Adrenal gland (tissue), 12 donors: Measurements from ENCODE around the gene MUSTN1. TPM values are rescaled to one million over a fixed set of nuclear protein-coding genes. Genes with fewer than 3 reads are reported as not detected.

Source experiments
- DNase-seq, 7 donors: peaks; one replicate each; pipeline ENCODE4 v3.0.0-alpha.2; 2019 to 2020
- H3K27ac ChIP-seq, 5 donors: fragments of 200-600 bp; sonication (generic) in 4 of 5; 1 replicate in 3 of 5; 2 replicates in 2 of 5; pipeline versions ENCODE4 v1.5.1 to v1.8.0; 2016 to 2020; ENCODE audit warnings: mild to moderate bottlenecking in 1 of 5
- H3K27me3 ChIP-seq: fragments of 200-600 bp; 2 replicates; pipeline ENCODE4 v1.8.0; 2021
- H3K36me3 ChIP-seq, 2 donors: fragments of 200-600 bp; replicated peaks in 1 of 2; 1 replicate in 1 of 2; 2 replicates in 1 of 2; pipeline versions ENCODE4 v1.5.1 to v1.8.0; 2018 to 2022
- H3K4me1 ChIP-seq, 2 donors: fragments of 200-600 bp; replicated peaks in 1 of 2; 1 replicate in 1 of 2; 2 replicates in 1 of 2; pipeline versions ENCODE4 v1.5.1 to v1.8.0; 2018 to 2021
- H3K4me3 ChIP-seq, 4 donors: fragments of 200-600 bp; sonication (generic) in 3 of 4; one replicate each; pipeline ENCODE4 v1.5.1; 2016 to 2018
- H3K9me3 ChIP-seq, 3 donors: fragments of 200-600 bp; sonication (generic) in 1 of 3; replicated peaks in 1 of 3; 1 replicate in 2 of 3; 2 replicates in 1 of 3; pipeline versions ENCODE4 v1.5.1 to v1.8.0; 2016 to 2021
- POLR2A ChIP-seq, 2 donors: fragments of 450-650 bp; IDR thresholded peaks; one replicate each; pipeline ENCODE4 v1.6.1; 2017; ENCODE audit warnings: antibody characterized with exemption in 2 of 2, mild to moderate bottlenecking in 2 of 2, moderate library complexity in 1 of 2
- WGBS, 4 donors: extraction: QIAGEN DNeasy Blood & Tissue Kit in 2 of 4; methylation state at CpG; one replicate each; pipeline versions ENCODE4 v1.1.5 to v1.1.7; 2013 to 2017; 5-methylcytosine and 5-hydroxymethylcytosine counted together
- intact Hi-C, 2 donors: fragments of 100-400 bp; cut with DNase I; formaldehyde crosslinking; loops; one replicate each; pipeline versions ENCODE4 v1.14.1 to v1.15.0; 2022 to 2023
- polyA plus RNA-seq, 3 donors: library from polyadenylated mRNA; stranded (reverse); fragments of 200-250 nt in 2 of 3; fragments of 350-450 nt in 1 of 3; fragmentation: Illumina TruSeq in 1 of 3; extraction: RNeasy Lipid Tissue Mini Kit (QIAGEN cat#74804) in 1 of 3; gene quantifications; one replicate each; pipeline ENCODE4 v1.2.3, GENCODE V29; 2013 to 2014
- total RNA-seq, 9 donors: library from RNA; depleted of rRNA in 4 of 9; stranded (reverse); fragments of >200 nt in 4 of 9; fragments of 120-200 nt in 1 of 9; fragmentation: NEBNext Ultra II Directional in 1 of 9; extraction: Animal tissue kit (Norgen Biotek cat#: 25700) in 1 of 9; gene quantifications; one replicate each; pipeline versions ENCODE4 v1.1.0 to v1.2.4, GENCODE V29; 2013 to 2023
- TF ChIP-seq, protein P1 (sequence below), 6 experiments: fragments of 450-650 bp in 4 of 6; fragments of 200-600 bp in 2 of 6; sonication (generic) in 1 of 6; IDR thresholded peaks; 1 replicate in 5 of 6; 2 replicates in 1 of 6; pipeline versions ENCODE4 v1.5.1 to v1.8.0; 2016 to 2021; ENCODE audit warnings: antibody characterized with exemption in 6 of 6, mild to moderate bottlenecking in 2 of 6, moderate library complexity in 1 of 6
- donor health status: healthy with polysubstance abuse.
- donor health status: Bipolar disorder and iron deficiency.
- donor health status: DM: yes; HTN: yes; CAD: no.
- donor health status: DM: no; HTN: no; CAD: no.
- donor health status: DM: no; HTN: no; CAD: no.
- donor health status: DM: yes; HTN: yes; CAD: no.

MUSTN1 gene
- total and polyA plus RNA-seq, 12 donors = 0.50 to 128 (median 2.2) TPM; not detected in 4

GRCh38 chr3:52849656-52850055, 14.8 kb upstream of the MUSTN1 start:
- H3K27ac ChIP-seq = no peak overlapping the region
- intact Hi-C loops = loop anchor here (5.0 to 10.0 kb wide), 3 partner anchors 83 to 223 kb away; no protein-coding TSS in a partner anchor
- no peaks in the 10 kb centered on the region for H3K27me3 ChIP-seq
- peaks cover 0 to 34% of the 10 kb centered on the region in 2 donors for H3K36me3 ChIP-seq
- 86 to 100% (median 95%) methylated on average over 1 to 15 of the region's 15 CpGs for WGBS, 4 donors
- H3K9me3 ChIP-seq = no peaks in the 10 kb centered on the region
- no peak overlapping the region for H3K4me3 ChIP-seq
- TF ChIP-seq POLR2A (IDR thresholded peaks at IDR 0.05) = no peak
- TF ChIP-seq, protein P1, sequence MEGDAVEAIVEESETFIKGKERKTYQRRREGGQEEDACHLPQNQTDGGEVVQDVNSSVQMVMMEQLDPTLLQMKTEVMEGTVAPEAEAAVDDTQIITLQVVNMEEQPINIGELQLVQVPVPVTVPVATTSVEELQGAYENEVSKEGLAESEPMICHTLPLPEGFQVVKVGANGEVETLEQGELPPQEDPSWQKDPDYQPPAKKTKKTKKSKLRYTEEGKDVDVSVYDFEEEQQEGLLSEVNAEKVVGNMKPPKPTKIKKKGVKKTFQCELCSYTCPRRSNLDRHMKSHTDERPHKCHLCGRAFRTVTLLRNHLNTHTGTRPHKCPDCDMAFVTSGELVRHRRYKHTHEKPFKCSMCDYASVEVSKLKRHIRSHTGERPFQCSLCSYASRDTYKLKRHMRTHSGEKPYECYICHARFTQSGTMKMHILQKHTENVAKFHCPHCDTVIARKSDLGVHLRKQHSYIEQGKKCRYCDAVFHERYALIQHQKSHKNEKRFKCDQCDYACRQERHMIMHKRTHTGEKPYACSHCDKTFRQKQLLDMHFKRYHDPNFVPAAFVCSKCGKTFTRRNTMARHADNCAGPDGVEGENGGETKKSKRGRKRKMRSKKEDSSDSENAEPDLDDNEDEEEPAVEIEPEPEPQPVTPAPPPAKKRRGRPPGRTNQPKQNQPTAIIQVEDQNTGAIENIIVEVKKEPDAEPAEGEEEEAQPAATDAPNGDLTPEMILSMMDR (IDR thresholded peaks at IDR 0.05) = no peak
- DNase-seq = no peak
- peaks cover 4 to 22% of the 10 kb centered on the region in 2 donors for H3K4me1 ChIP-seq

- H3K4me3 ChIP-seq = no peak overlapping the region
- H3K27me3 ChIP-seq = no peaks in the 10 kb centered on the region
- H3K4me1 ChIP-seq = peaks cover 5 to 31% of the 10 kb centered on the region in 2 donors
- DNase-seq = peak in 1 of 7 donors; percentile 44
- H3K27ac ChIP-seq = no peak overlapping the region
- H3K9me3 ChIP-seq = no peaks in the 10 kb centered on the region
- intact Hi-C loops = loop anchor here in 1 of 2 donors (5.0 kb wide), 1 partner anchor 84 kb away; no protein-coding TSS in a partner anchor
- WGBS, 4 donors = 64 to 74% (median 69%) methylated on average over 6 to 7 of the region's 7 CpGs
- TF ChIP-seq, protein P1 (IDR thresholded peaks at IDR 0.05) = no peak
- TF ChIP-seq POLR2A (IDR thresholded peaks at IDR 0.05) = no peak
- H3K36me3 ChIP-seq = peaks cover 0 to 28% of the 10 kb centered on the region in 2 donors
Measured at GRCh38 chr3:52848617-52849016, 13.8 kb upstream of the MUSTN1 start.

GRCh38 chr3:52847726-52848125, 12.9 kb upstream of the MUSTN1 start:
- 85 to 93% (median 87%) methylated on average over 7 of the region's 7 CpGs for WGBS, 4 donors
- peaks cover 0 to 28% of the 10 kb centered on the region in 2 donors for H3K36me3 ChIP-seq

GRCh38 chr3:52847241-52847640, 12.4 kb upstream of the MUSTN1 start:
- intact Hi-C loops = loop anchor here in 1 of 2 donors (5.0 kb wide), 1 partner anchor 85 kb away; no protein-coding TSS in a partner anchor
- TF ChIP-seq POLR2A (IDR thresholded peaks at IDR 0.05) = no peak
- TF ChIP-seq, protein P1 (IDR thresholded peaks at IDR 0.05) = no peak
- no peak overlapping the region for H3K4me3 ChIP-seq
- no peaks in the 10 kb centered on the region for H3K9me3 ChIP-seq
- H3K27ac ChIP-seq = no peak overlapping the region
- no peak for DNase-seq
- peaks cover 0 to 29% of the 10 kb centered on the region in 2 donors for H3K36me3 ChIP-seq
- WGBS, 4 donors = 86 to 98% (median 96%) methylated on average over 5 to 6 of the region's 6 CpGs
- no peaks in the 10 kb centered on the region for H3K27me3 ChIP-seq
- H3K4me1 ChIP-seq = peaks cover 5 to 21% of the 10 kb centered on the region in 2 donors

More at GRCh38 chr3:52847726-52848125, 12.9 kb upstream of the MUSTN1 start:
- H3K27me3 ChIP-seq = no peaks in the 10 kb centered on the region
- TF ChIP-seq, protein P1 (IDR thresholded peaks at IDR 0.05) = no peak
- TF ChIP-seq POLR2A (IDR thresholded peaks at IDR 0.05) = no peak
- no peak overlapping the region for H3K27ac ChIP-seq
- intact Hi-C loops = loop anchor here in 1 of 2 donors (5.0 kb wide), 1 partner anchor 85 kb away; no protein-coding TSS in a partner anchor
- no peak overlapping the region for H3K4me3 ChIP-seq
- peaks cover 5 to 23% of the 10 kb centered on the region in 2 donors for H3K4me1 ChIP-seq
- no peak for DNase-seq
- H3K9me3 ChIP-seq = no peaks in the 10 kb centered on the region
